Omental fat pad (tissue), 4 donors: ENCODE measurements around the gene GALNT12. TPM values are rescaled to one million over a fixed set of nuclear protein-coding genes. Genes with fewer than 3 reads are reported as not detected.

Experiments
- ATAC-seq: fragments of 150-250 bp; one replicate; pipeline ENCODE4 v1.9.1; 2016; ENCODE audit warnings: mild to moderate bottlenecking, moderate library complexity; ENCODE audit not compliant: low FRiP score
- DNase-seq: peaks from one replicate; pipeline ENCODE4 v3.0.0-alpha.2; 2019; ENCODE audit warnings: low spot score
- total RNA-seq, 4 donors: library from RNA; depleted of rRNA; stranded (reverse); fragments of >200 nt; gene quantifications; one replicate each; pipeline ENCODE4 v1.1.0, GENCODE V29; 2016
- TF ChIP-seq, protein P1 (sequence below), 3 donors: fragments of 450-650 bp; IDR thresholded peaks; one replicate each; pipeline ENCODE4 v1.5.1; 2016 to 2017; ENCODE audit warnings: antibody characterized with exemption in 3 of 3, mild to moderate bottlenecking in 3 of 3, moderate library complexity in 2 of 3

The GALNT12 gene
- total RNA-seq, 4 donors from 2014 or later, result 1.6 to 6.6 (median 4.5) TPM

DNA sequence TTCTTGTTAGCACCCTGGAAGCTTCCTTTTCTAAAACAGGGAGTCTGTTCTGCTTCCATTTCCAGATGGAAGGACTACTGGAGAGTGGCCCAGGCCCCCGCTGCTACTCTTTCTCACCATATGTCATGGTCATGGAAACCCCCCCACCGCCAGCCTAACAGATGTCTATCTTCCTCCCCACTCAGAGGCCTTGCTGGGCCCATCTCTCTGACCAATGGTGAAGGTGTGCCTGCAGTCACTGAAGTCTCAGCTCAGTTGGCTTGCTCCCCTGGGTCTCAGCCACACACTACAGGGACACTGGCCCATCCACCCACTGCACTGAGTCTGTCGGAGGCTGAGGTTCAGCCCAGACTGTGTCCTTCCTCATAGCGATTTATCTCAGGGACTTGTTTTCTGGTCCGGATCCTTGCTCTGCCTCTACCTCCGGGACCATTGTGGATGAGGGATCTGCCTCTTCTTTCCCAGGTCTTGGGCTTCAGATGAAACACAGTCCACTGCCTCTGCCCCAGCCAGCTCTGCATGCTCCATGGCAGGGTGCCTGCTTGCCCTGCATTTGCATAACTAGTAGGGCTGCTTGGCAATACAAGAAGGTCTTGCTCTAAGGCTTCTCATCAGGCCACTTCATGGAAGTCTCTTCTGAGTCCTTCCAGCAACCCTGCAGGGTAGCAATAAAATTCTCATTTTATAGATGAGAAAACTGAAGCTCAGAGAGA is 30.8 kb downstream of the GALNT12 start:
- TF ChIP-seq, protein P1, sequence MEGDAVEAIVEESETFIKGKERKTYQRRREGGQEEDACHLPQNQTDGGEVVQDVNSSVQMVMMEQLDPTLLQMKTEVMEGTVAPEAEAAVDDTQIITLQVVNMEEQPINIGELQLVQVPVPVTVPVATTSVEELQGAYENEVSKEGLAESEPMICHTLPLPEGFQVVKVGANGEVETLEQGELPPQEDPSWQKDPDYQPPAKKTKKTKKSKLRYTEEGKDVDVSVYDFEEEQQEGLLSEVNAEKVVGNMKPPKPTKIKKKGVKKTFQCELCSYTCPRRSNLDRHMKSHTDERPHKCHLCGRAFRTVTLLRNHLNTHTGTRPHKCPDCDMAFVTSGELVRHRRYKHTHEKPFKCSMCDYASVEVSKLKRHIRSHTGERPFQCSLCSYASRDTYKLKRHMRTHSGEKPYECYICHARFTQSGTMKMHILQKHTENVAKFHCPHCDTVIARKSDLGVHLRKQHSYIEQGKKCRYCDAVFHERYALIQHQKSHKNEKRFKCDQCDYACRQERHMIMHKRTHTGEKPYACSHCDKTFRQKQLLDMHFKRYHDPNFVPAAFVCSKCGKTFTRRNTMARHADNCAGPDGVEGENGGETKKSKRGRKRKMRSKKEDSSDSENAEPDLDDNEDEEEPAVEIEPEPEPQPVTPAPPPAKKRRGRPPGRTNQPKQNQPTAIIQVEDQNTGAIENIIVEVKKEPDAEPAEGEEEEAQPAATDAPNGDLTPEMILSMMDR (IDR thresholded peaks at IDR 0.05), result no peak
- ATAC-seq (no peak), DNase-seq (no peak)

DNA sequence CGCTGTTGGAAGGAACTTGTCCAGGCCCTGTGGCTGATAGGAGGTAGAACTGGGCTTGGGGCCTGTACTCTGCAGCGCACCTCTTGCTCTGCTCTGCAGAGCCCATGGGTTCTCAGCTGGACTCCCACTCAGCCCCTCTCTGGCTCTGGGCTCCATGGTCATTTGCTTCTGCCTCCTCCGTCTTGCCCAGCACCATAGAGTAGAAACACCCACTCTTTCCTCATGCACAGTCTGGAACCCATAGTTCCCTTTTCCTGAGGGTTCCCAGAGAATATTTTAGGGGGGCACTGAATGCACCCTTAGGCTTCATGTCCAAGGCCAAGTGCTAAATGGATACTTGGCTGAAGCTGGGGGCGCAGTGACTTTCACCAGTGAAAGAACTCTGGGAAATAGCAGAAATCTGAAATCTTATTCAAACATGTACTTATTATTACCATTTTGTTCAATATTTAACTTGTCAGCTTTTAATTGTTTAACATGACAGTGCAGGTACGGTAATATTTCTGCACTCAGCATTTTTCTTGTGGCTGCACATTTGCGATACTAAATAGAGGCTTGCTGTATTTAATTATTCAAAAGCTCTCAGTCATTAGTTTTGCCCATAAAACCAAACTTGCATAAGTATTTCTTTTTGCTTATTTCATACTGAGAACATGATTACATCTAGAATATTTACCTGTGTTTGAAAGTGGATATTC is 31.5 kb downstream of the GALNT12 start:
- ATAC-seq, result no peak
- TF ChIP-seq, protein P1 (IDR thresholded peaks at IDR 0.05), result no peak
- no peak for DNase-seq

DNA sequence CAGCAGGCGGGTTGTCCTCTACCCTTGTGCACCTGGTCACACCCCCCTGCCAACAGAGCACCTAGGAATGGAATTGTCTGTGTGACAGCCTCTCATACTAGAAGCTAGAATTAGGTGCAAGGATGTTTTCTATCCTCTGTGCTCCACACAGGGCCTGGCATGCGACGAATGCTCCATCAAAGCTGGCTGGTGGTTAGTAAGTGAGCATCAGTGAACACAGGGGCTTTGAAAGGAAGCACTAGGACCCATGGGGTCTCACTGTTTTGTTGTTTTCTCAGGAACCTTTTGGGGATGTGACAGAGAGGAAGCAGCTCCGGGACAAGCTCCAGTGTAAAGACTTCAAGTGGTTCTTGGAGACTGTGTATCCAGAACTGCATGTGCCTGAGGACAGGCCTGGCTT is 32.3 kb downstream of the GALNT12 start:
- TF ChIP-seq, protein P1 (IDR thresholded peaks at IDR 0.05), result no peak
- DNase-seq (no peak), ATAC-seq (no peak)

DNA sequence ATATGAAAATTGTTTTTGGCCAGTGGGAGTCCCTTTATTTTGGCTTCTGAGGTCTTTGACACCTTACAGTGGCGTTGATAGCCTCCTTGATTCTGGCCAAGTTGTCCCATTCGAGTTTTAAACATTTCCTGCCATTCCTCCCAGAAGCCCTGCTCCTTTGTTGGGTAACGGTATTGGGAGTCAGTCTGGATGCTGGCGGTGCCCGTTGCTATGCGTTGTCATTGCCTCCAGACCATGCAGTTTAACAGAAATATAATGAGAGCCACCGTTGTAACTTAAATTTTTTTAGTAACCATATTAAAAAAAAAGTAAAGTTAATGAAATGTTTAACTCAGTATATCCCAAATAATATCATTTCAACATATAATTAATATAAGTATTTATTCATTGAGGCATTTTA is 35.0 kb downstream of the GALNT12 start:
- DNase-seq (no peak), ATAC-seq (no peak)
- TF ChIP-seq, protein P1 (IDR thresholded peaks at IDR 0.05), result no peak

DNA sequence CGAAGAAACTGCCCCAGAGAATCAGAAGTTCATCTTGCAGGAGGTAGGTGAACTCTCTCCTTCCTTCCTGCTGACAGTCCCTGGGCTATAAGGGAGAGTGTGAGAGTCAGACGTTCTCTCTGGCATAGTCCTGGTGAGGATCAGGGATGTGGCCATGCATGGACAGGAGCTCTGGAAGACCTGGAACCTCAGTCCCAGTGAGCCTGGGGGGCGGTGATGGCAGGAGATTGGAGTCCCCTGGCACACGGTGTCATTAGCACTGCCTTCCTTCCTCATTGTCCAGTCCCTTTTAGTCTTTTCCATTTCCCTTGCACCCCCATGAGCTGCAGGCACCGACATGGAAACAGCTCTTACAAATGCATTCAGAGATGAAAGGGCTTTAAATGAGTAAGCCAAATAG is 38.6 kb downstream of the GALNT12 start:
- no peak for DNase-seq
- ATAC-seq, result no peak
- TF ChIP-seq, protein P1 (IDR thresholded peaks at IDR 0.05), result no peak

DNA sequence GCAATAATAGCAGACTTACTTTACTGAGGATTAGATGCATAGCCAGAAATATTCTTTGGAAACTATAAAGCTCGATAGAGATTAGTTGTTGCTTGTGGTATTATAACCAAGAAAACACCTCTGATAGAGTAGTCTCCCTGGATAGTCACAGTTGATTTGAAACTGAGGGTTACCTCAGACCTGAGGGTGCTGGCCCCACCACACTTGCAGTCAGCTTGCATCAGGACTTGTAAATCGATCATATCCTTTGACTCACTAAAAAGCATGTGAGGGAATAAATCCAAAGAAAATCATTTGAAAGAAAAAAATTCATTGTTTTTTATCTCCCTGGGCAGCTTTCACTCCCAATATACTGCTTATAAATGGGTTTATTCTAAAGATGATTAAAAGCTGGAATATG is 39.4 kb downstream of the GALNT12 start:
- TF ChIP-seq, protein P1 (IDR thresholded peaks at IDR 0.05), result no peak
- ATAC-seq (no peak), DNase-seq (no peak)
